H1 (cell line): Measurements from ENCODE around the gene GPSM1. TPM values are rescaled to one million over a fixed set of nuclear protein-coding genes. Genes with fewer than 3 reads are reported as not detected.

Experiments used
- CTCF ChIA-PET: fragments of 300-600 bp; sonication (Branson Sonifier 250); formaldehyde crosslinking; loops from one replicate; lab custom pipeline; 2021; ENCODE audit not compliant: partially characterized antibody; lab: Charles Lee
- POLR2A ChIA-PET: fragments of 300-600 bp; sonication (Branson Sonifier 250); formaldehyde crosslinking; loops from one replicate; lab custom pipeline; 2021; ENCODE audit warnings: inconsistent platforms; ENCODE audit not compliant: partially characterized antibody; lab: Charles Lee
- DNase-seq, 2 experiments: peaks; one replicate each; pipeline versions ENCODE4 v3.0.0 to v3.0.0-alpha.2; 2010 to 2022; ENCODE audit warnings: low spot score in 2 of 2, low read depth in 1 of 2, mixed read lengths in 1 of 2
- FAIRE-seq: peaks from 2 replicates; lab custom pipeline; 2011; peaks lifted over from hg19 to GRCh38; lab: Jason Lieb, UNC
- H2AFZ ChIP-seq: 2 replicates; pipeline ENCODE4 v1.8.1; 2012; ENCODE audit warnings: low read length, inconsistent platforms
- H2AK5ac ChIP-seq: 2 replicates; pipeline ENCODE4 v1.6.1; 2013; ENCODE audit warnings: low read depth, low read length
- H2BK120ac ChIP-seq: replicated peaks from 2 replicates; pipeline ENCODE3; 2013; ENCODE audit warnings: low read depth, low read length, inconsistent platforms
- H2BK12ac ChIP-seq: 2 replicates; pipeline ENCODE4 v1.6.1; 2013; ENCODE audit warnings: low read depth, low read length
- H2BK15ac ChIP-seq: 2 replicates; pipeline ENCODE4 v1.6.1; 2013; ENCODE audit warnings: low read length
- H2BK20ac ChIP-seq: 2 replicates; pipeline ENCODE4 v1.6.1; 2013; ENCODE audit warnings: low read length
- H2BK5ac ChIP-seq: 2 replicates; pipeline ENCODE4 v1.6.1; 2013; ENCODE audit warnings: low read depth, low read length
- H3K14ac ChIP-seq: 2 replicates; pipeline ENCODE4 v1.6.1; 2013; ENCODE audit warnings: inconsistent platforms; ENCODE audit not compliant: insufficient read length
- H3K18ac ChIP-seq: 2 replicates; pipeline ENCODE4 v1.6.1; 2013; ENCODE audit warnings: low read length; ENCODE audit errors: extremely low read depth
- H3K23ac ChIP-seq: 2 replicates; pipeline ENCODE4 v1.6.1; 2013; ENCODE audit warnings: inconsistent platforms; ENCODE audit not compliant: insufficient read length
- H3K23me2 ChIP-seq: 2 replicates; pipeline ENCODE4 v1.6.1; 2013; ENCODE audit warnings: low read depth, low read length
- H3K27ac ChIP-seq: 2 replicates; pipeline ENCODE4 v1.6.1; 2011; ENCODE audit warnings: low read depth, low read length, inconsistent platforms
- H3K27me3 ChIP-seq, 4 experiments: replicated peaks in 1 of 4; 1 replicate in 1 of 4; 2 replicates in 3 of 4; pipeline versions ENCODE4 v1.6.1 to v1.8.1; 2011 to 2013; ENCODE audit warnings: low read length in 3 of 4, mild to moderate bottlenecking in 3 of 4, inconsistent platforms in 2 of 4, mixed read lengths in 2 of 4, moderate library complexity in 1 of 4; ENCODE audit not compliant: control insufficient read depth in 3 of 4, insufficient read depth in 3 of 4; ENCODE audit errors: extremely low read depth in 1 of 4
- H3K36me3 ChIP-seq, 4 experiments: 2 replicates each; pipeline versions ENCODE4 v1.6.1 to v1.8.1; 2011 to 2013; ENCODE audit warnings: mild to moderate bottlenecking in 4 of 4, low read length in 3 of 4, moderate library complexity in 2 of 4, control low read depth in 1 of 4, inconsistent platforms in 1 of 4; ENCODE audit not compliant: insufficient read depth in 4 of 4, control insufficient read depth in 2 of 4
- H3K4ac ChIP-seq: replicated peaks from 2 replicates; pipeline ENCODE3; 2013; ENCODE audit warnings: low read length, low read depth, mixed read lengths, inconsistent platforms; ENCODE audit not compliant: insufficient read length
- H3K4me1 ChIP-seq, 4 experiments: replicated peaks in 1 of 4; 1 replicate in 1 of 4; 2 replicates in 3 of 4; pipeline versions ENCODE4 v1.6.1 to v1.8.1; 2011 to 2013; ENCODE audit warnings: low read length in 3 of 4, inconsistent platforms in 2 of 4, mixed read lengths in 1 of 4; ENCODE audit not compliant: insufficient read depth in 4 of 4, control insufficient read depth in 3 of 4
- H3K4me2 ChIP-seq, 2 experiments: 2 replicates each; pipeline versions ENCODE4 v1.6.1 to v1.8.1; 2011 to 2013; ENCODE audit warnings: low read depth in 2 of 2, low read length in 2 of 2, control low read depth in 1 of 2, inconsistent platforms in 1 of 2, mild to moderate bottlenecking in 1 of 2; ENCODE audit not compliant: insufficient read depth in 1 of 2
- H3K4me3 ChIP-seq, 4 experiments: fragments of 200-600, 300-600 bp in 1 of 4; sonication (generic), shearing (Covaris generic), sonication (Bioruptor Twin) in 1 of 4; 2 replicates each; pipeline versions ENCODE4 v1.5.1 to v1.8.1; 2011 to 2016; ENCODE audit warnings: low read length in 4 of 4, low read depth in 3 of 4, control low read depth in 2 of 4, inconsistent platforms in 2 of 4, mild to moderate bottlenecking in 2 of 4, mixed read lengths in 1 of 4, moderate library complexity in 1 of 4; ENCODE audit not compliant: insufficient read depth in 2 of 4; ENCODE audit errors: extremely low read depth in 1 of 4
- H3K56ac ChIP-seq: replicated peaks from 2 replicates; pipeline ENCODE3; 2013; ENCODE audit warnings: low read depth, mild to moderate bottlenecking, mixed read lengths, low read length, inconsistent platforms; ENCODE audit not compliant: insufficient read length
- H3K79me1 ChIP-seq: 2 replicates; pipeline ENCODE4 v1.6.1; 2013; ENCODE audit warnings: low read depth, low read length, control low read depth
- H3K79me2 ChIP-seq, 2 experiments: 2 replicates each; pipeline versions ENCODE4 v1.6.1 to v1.8.1; 2012 to 2013; ENCODE audit warnings: low read length in 2 of 2, mild to moderate bottlenecking in 2 of 2, inconsistent platforms in 1 of 2; ENCODE audit not compliant: insufficient read depth in 2 of 2, control insufficient read depth in 1 of 2
- H3K9ac ChIP-seq, 4 experiments: replicated peaks in 1 of 4; 1 replicate in 1 of 4; 2 replicates in 3 of 4; pipeline versions ENCODE4 v1.6.1 to v1.8.1; 2011 to 2013; ENCODE audit warnings: low read depth in 3 of 4, low read length in 3 of 4, control low read depth in 2 of 4, mild to moderate bottlenecking in 2 of 4, moderate library complexity in 2 of 4, inconsistent platforms in 1 of 4; ENCODE audit errors: extremely low read depth in 1 of 4
- H3K9me3 ChIP-seq, 2 experiments: 2 replicates each; pipeline versions ENCODE4 v1.6.1 to v1.8.1; 2012 to 2013; ENCODE audit warnings: mild to moderate bottlenecking in 2 of 2, moderate library complexity in 2 of 2, control low read depth in 1 of 2, inconsistent platforms in 1 of 2, low read depth in 1 of 2, low read length in 1 of 2, mixed read lengths in 1 of 2; ENCODE audit not compliant: insufficient read depth in 2 of 2
- H4K20me1 ChIP-seq, 2 experiments: replicated peaks in 1 of 2; 2 replicates each; pipeline versions ENCODE3 to v1.8.1; 2011 to 2013; ENCODE audit warnings: inconsistent platforms in 2 of 2, low read length in 2 of 2, mild to moderate bottlenecking in 1 of 2; ENCODE audit not compliant: insufficient read depth in 2 of 2, control insufficient read depth in 1 of 2
- H4K5ac ChIP-seq: 2 replicates; pipeline ENCODE4 v1.6.1; 2013; ENCODE audit warnings: low read length, low read depth, mixed read lengths, inconsistent platforms; ENCODE audit not compliant: insufficient read length
- H4K8ac ChIP-seq: 2 replicates; pipeline ENCODE4 v1.8.0; 2013; ENCODE audit warnings: mild to moderate bottlenecking, moderate library complexity, low read length, inconsistent platforms; ENCODE audit not compliant: insufficient read depth; ENCODE audit errors: extremely low read depth
- H4K91ac ChIP-seq: replicated peaks from 2 replicates; pipeline ENCODE3; 2013; ENCODE audit warnings: low read length, mixed read lengths, inconsistent platforms; ENCODE audit not compliant: insufficient read length
- ASH2L ChIP-seq: fragments of 200-600, 300-600 bp; sonication (generic); IDR thresholded peaks from one replicate; pipeline ENCODE4 v1.7.1; 2017; ENCODE audit warnings: low read length
- CBX8 ChIP-seq: fragments of 300-800, 300-1000 bp; sonication (generic); IDR thresholded peaks from 2 replicates; pipeline ENCODE4 v1.7.1; 2016; ENCODE audit warnings: low read depth, low read length, borderline replicate concordance
- CTBP2 ChIP-seq: IDR thresholded peaks from 2 replicates; pipeline ENCODE4 v1.7.0; 2011; ENCODE audit warnings: borderline replicate concordance, mild to moderate bottlenecking, moderate library complexity, mixed read lengths, low read length; ENCODE audit not compliant: insufficient read depth, insufficient read length
- EZH2 ChIP-seq: fragments of 200-600 bp; sonication (generic); IDR thresholded peaks from 2 replicates; pipeline ENCODE4 v1.7.1; 2012; ENCODE audit warnings: low read depth, mild to moderate bottlenecking, moderate library complexity, low read length, inconsistent platforms; ENCODE audit not compliant: severe bottlenecking
- GTF2F1 ChIP-seq: IDR thresholded peaks from 2 replicates; pipeline ENCODE4 v1.6.1; 2012; ENCODE audit warnings: low read depth, low read length, improper control_type of control experiment, borderline replicate concordance
- HDAC6 ChIP-seq: IDR thresholded peaks from one replicate; pipeline ENCODE4 v1.7.1; 2012; ENCODE audit warnings: low read depth, mild to moderate bottlenecking, inconsistent platforms, low read length, moderate library complexity
- KDM5A ChIP-seq: fragments of 200-600 bp; IDR thresholded peaks from 2 replicates; pipeline ENCODE4 v1.7.1; 2012; ENCODE audit warnings: mild to moderate bottlenecking, low read length, inconsistent platforms, mixed read lengths
- MAX ChIP-seq: IDR thresholded peaks from 2 replicates; pipeline ENCODE4 v1.6.1; 2012; ENCODE audit warnings: inconsistent platforms
- POLR2A ChIP-seq, 2 experiments: IDR thresholded peaks; 1 replicate in 1 of 2; 2 replicates in 1 of 2; pipeline ENCODE4 v1.6.1; 2011; ENCODE audit warnings: low read depth in 2 of 2, low read length in 2 of 2, mild to moderate bottlenecking in 2 of 2; ENCODE audit errors: control extremely low read depth in 1 of 2
- RBBP5 ChIP-seq: IDR thresholded peaks from 2 replicates; pipeline ENCODE4 v1.7.1; 2012; ENCODE audit warnings: low read depth, mild to moderate bottlenecking, inconsistent platforms, low read length, moderate library complexity, borderline replicate concordance
- SAP30 ChIP-seq: fragments of 300-600 bp; sonication (generic); IDR thresholded peaks from 2 replicates; pipeline ENCODE4 v1.7.1; 2012; ENCODE audit warnings: low read length, moderate library complexity, mild to moderate bottlenecking, inconsistent platforms; ENCODE audit not compliant: insufficient read depth, insufficient replicate concordance
- SIX5 ChIP-seq: IDR thresholded peaks from 2 replicates; pipeline ENCODE4 v1.6.1; 2011; ENCODE audit warnings: mild to moderate bottlenecking, low read depth, low read length
- WGBS, 2 experiments: shearing (Covaris generic) in 1 of 2; methylation state at CpG; one replicate each; pipeline versions ENCODE4 v1.1.6 to v1.1.7; 2013 to 2015; ENCODE audit warnings: low lambda C conversion rate in 2 of 2, mixed read lengths in 2 of 2, inconsistent platforms in 1 of 2, low coverage in 1 of 2, missing lambda C conversion rate in 1 of 2; ENCODE audit not compliant: insufficient replicate concordance in 2 of 2, insufficient coverage in 1 of 2, insufficient read length in 1 of 2; ENCODE audit errors: extremely low coverage in 1 of 2, missing lambda C conversion rate in 1 of 2; 5-methylcytosine and 5-hydroxymethylcytosine counted together
- polyA plus RNA-seq, 7 experiments: library from polyadenylated mRNA; depleted of rRNA in 3 of 7; stranded (reverse) in 5 of 7; unstranded in 2 of 7; fragments of >200 nt in 5 of 7; fragments of 200-250 nt in 2 of 7; gene quantifications; 1 replicate in 5 of 7; 2 replicates in 1 of 7; 4 replicates in 1 of 7; pipeline versions ENCODE4 v1.2.1 to v1.2.3, GENCODE V29; 2011 to 2013; ENCODE audit warnings: missing spikeins in 2 of 7, mixed read lengths in 2 of 7
- total RNA-seq: library from RNA; stranded (reverse); fragmentation: NEBNext Ultra II Directional; extraction: Animal tissue kit (Norgen Biotek cat#: 25700); gene quantifications from 2 replicates; pipeline ENCODE4 v1.2.1, GENCODE V29; 2021

Gene GPSM1
- total and polyA plus RNA-seq, 2 of the 8 experiments (the other 6 are each of a cell fraction or from before 2014, with no cell fraction given), result 12.8 to 18.0 TPM

GRCh38 chr9:136318111-136318775, 9.1 kb upstream of the GPSM1 start:
- H3K4me2 ChIP-seq, result no peak overlapping the region
- no peaks in the 10 kb centered on the region for H3K36me3 ChIP-seq
- no peak overlapping the region for H2BK12ac ChIP-seq
- H3K4me3 ChIP-seq, result no peak overlapping the region
- no peak overlapping the region for H3K23ac ChIP-seq
- H3K4ac ChIP-seq, result no peak overlapping the region
- 93% methylated on average over 19 of the region's 21 CpGs; no CpG with 5 or more reads in 1 of the 2 experiments for WGBS, 2 experiments
- no peaks in the 10 kb centered on the region for H3K27me3 ChIP-seq
- no peak overlapping the region for H3K18ac ChIP-seq
- H4K5ac ChIP-seq, result no peak overlapping the region
- no peak overlapping the region for H2BK20ac ChIP-seq
- H2AK5ac ChIP-seq, result no peak overlapping the region
- no peak overlapping the region for H3K14ac ChIP-seq
- peaks cover 2% of the 10 kb centered on the region; the same call in 1 of the 2 replicates for H3K23me2 ChIP-seq
- no peak for FAIRE-seq
- H3K56ac ChIP-seq, result no peak overlapping the region
- H3K79me2 ChIP-seq, result no peaks in the 10 kb centered on the region
- no peaks in the 10 kb centered on the region for H4K20me1 ChIP-seq
- H2AFZ ChIP-seq, result no peak overlapping the region
- no peak overlapping the region for H2BK120ac ChIP-seq
- H3K4me1 ChIP-seq, result 0 out of 7 replicates have a peak, but pooled peaks cover 0 to under 1% (median 0%) of the 10 kb centered on the region in 4 experiments
- H2BK15ac ChIP-seq, result no peak overlapping the region
- no peaks in the 10 kb centered on the region for H3K79me1 ChIP-seq
- peaks cover 13 to 19% of the 10 kb centered on the region in 2 experiments for H3K9me3 ChIP-seq
- no peak overlapping the region for H2BK5ac ChIP-seq
- no peak overlapping the region for H4K91ac ChIP-seq
- H3K27ac ChIP-seq, result no peak overlapping the region
- no peak for DNase-seq
- ChIA-PET CTCF (no interaction called here), POLR2A (no interaction called here)
- H3K9ac ChIP-seq, result no peak overlapping the region
- H4K8ac ChIP-seq, result no peak overlapping the region
- TF ChIP-seq SAP30 (no peak), ASH2L (no peak), SIX5 (no peak), RBBP5 (no peak), EZH2 (no peak), GTF2F1 (no peak), CTBP2 (no peak), KDM5A (no peak), CBX8 (no peak), POLR2A (IDR thresholded peaks at IDR 0.05; ENCODE audit: control extremely low read depth in 1 of 2, low read depth in 2 of 2, low read length in 2 of 2) (no peak), MAX (no peak), HDAC6 (no peak)
